CMK (cell line): ENCODE measurements around the gene SUSD3.

Experiments used
- DNase-seq: peaks from one replicate; pipeline ENCODE4 v3.0.0-alpha.2; 2010; ENCODE audit warnings: low read depth

The SUSD3 gene

DNA sequence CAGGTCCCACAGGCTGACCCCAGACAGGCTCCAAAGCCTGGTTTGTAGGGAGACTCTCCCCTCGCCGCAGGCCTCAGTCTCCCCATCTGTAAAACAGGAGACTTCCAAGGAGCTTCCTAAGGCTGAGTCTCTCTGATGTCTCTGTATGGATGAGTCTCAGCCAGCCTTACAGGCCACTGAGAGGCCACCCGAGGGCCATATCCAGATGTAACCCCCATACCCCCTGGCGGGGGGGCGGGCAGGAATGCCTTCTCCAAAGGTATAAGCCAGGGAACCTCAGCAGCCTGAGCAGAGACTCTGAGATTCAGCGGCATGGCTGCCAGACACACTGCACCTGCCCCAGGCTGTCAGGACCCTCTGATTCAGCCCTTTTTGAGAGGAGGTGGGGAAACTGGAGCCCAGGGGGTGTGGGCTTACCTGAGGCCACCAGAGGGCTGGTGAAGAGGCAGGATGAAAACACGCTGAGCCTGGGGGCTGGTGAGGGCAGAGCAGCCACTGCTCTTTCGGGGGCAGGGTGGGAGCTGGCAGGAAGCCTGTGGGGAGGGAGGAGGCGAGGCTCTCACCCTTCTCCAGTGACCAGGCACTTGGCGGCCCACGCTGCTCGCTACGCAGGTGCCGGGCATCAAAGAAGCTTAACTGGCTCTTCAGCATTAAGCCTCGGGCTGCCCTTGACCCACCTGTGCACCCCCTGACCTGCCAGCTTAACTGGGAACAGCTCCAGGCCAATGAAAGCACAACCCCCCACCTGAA lies 5.5 kb upstream of the SUSD3 start:
- DNase-seq = no peak

GRCh38 chr9:93053781-93054331 lies 4.6 kb upstream of the SUSD3 start:
- DNase-seq = no peak

- DNase-seq = no peak
Measured at GRCh38 chr9:93054758-93055704, 3.5 kb upstream of the SUSD3 start.

- DNase-seq = no peak
Measured at GRCh38 chr9:93057042-93057702, 1.3 kb upstream of the SUSD3 start.

DNA sequence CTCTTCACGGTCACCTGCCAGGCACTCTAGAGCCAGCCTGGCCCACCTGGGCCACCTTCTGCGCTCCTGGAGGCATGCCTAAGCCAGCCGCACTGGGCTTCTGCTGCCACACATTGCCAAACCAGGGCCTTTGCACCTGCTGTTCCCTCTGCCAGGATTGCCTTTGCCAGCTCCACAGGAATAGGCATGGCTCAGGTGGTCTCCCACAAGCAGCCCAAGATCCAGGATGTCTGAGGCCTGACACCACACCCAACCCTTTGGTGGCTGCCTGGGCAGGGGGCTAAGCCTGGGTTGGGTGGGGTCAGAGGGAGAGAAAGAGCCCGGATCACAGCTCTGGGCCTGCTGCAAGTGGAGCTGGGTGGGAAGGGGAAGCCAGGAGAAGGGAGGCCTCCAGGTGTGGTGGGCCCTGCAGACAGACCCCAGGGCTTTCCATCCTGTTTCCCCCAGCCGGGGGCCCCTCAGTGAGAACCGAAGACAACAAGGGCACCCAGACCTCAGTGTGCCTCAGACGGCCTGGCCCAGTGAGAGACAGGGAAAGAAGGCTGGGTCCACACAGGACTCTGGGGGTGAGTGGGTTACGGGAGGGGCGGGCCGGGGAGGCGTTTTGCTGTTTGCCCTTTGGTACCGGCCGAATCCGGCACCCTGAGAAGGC lies 672 bp upstream of the SUSD3 start:
- no peak for DNase-seq

GRCh38 chr9:93059011-93059714 lies 662 bp downstream of the SUSD3 start:
- DNase-seq = peak; percentile 44

DNA sequence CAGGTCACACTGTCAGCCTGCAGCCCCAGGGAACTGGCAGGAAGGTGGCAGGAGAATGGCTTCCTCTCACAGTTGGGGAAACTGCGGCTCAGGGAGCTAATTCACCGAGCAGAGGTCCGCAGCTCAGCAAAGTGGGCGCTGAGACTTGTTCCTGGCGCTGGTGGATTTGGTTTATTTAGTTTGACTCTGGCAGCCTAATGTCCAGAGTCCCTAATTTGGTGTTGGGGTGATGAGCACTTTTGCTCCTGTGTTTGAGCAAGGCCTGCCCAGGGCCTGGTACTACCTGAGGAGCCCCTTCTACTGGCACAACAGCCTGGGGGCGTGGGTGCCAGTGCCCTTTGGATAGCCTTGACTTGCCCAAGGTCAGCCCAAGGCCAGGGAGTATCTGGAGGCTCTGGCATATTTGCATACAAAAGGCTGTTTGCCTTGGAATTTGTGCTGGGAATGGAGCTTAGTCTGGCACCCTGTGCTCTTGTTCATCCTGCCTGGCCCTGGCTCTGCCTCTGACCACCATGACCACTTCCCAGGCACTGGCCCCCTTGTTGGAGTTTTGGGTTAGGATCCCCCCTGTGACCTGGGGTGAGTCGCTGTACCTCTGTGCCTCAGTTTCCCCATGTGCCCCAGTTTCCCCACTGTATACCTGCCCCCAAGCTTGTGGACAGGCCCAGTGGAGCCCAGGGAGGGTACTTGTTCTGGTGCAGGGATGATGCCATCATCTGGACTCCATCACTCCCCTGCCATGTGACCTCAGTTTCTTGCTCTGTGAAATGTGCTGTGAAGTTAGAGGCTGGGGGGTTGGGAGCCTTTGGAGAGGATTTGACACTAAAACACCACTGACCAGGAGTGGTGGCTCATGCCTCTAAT lies 1.4 kb downstream of the SUSD3 start:
- DNase-seq = no peak

DNA sequence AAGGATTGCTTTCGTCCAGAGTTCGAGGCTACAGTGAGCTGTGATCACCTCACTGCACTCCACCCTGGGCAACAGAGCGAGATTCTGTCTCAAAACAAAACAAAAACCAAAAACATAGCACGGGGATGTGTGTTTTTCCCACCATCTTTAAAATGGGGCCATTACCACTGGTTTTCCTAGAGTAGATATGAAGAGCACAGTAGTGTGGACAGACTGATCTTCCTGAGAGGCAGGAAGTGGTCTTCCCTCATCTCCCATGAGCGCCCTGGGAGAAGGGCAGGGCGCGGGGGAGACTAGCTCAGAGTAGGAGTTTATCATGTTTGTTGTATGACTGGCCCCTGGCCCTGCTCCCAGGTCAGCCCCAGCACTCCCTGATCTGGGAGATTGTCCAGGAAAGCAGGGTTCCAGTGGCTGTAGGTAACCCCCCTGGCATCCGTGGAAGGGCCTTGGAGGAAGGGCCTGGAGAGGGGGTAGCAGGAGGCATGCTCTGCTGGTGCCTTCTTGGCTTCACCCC lies 2.3 kb downstream of the SUSD3 start:
- no peak for DNase-seq

DNA sequence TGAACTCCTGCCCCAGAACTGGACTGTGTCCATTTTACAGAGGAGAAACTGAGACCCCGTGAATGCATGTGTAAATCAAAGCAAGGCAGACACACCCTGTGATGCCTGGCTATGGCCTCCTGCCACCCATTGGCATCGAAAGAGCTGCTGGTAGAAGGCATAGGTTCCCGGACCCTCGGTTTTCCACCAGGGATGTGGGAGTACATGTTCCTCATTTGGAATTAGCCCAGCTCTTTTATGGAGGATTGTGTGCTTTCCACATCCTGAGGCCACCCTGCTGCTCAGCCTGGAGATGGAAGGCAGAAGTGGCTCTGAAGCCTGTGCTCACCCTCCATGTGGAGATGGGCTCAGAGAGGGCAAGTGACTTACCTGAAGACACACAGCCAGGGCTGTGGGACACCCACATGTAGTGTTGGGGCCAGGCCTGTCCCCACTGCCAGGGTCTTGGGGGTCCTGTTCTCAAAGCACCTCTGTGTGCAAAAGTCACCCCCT lies 2.8 kb downstream of the SUSD3 start:
- DNase-seq = no peak

GRCh38 chr9:93061791-93062763 lies 3.6 kb downstream of the SUSD3 start:
- DNase-seq = no peak

DNA sequence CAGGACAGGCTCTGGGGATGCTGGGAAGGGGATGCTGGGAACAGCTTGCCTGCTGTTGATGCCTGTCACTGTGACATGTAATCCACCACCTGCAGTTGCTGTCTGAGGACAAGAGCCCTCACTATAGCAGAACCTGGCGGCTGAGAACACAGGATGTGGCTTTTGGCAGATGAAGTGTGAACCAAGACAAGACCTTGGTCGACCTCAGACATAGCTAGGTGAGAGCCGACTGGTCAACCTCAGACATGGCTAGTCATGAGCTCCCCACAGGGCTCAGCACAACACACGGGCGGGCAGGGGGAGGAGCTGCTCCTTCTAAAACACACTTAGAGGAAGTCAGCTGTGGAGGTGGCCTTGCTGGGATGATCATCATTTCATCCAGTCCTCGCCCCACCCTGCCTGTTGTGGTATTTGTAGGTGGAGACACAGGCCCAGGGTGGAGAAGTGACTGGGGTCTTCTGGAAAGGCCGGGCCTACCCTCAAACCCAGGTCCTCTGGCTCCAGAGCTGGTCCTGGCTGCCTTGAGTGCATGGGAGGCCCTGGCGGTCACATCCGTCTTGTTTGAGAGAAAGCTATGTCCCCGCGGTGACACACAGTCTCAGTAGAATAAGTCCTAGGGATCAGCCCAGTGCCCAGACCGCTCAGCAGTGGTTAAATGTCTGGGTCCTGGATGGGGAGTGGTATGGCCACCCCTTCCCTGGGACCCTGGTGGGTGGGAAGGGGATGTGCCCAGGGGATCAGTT lies 6.1 kb downstream of the SUSD3 start:
- DNase-seq = peak; percentile 56

GRCh38 chr9:93065135-93065720 lies 6.7 kb downstream of the SUSD3 start:
- no peak for DNase-seq

DNA sequence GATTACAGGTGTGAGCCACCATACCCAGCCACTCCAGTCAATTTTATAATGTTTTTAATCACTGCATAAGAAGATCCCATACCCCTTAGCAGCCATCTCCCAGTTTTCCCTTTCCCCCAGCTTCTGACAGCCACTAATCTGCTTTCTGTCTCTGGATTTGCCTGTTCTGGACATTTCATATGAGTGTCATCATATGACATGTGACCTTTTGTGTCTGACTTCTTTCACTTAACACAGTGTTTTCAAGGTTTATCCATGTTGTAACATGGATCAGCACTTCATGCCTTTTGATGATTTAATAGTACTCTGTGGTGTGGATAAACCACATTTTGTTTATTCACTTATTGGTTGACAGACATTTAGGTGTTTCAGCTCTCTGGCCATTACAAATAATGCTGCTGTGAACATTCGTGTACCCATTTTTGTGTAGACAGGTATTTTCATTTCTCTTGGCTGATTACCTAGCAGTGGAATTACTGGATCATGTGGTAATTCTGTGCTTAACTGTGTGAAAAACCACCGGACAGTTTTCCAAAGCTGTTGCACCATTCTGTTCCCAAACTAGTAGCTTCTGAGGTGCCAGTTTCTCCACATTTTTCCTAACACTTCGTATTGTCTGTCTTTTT lies 8.6 kb downstream of the SUSD3 start:
- no peak for DNase-seq

GRCh38 chr9:93068956-93069355 lies 10.5 kb downstream of the SUSD3 start:
- no peak for DNase-seq

GRCh38 chr9:93071464-93071863 lies 13.0 kb downstream of the SUSD3 start:
- DNase-seq = no peak

DNA sequence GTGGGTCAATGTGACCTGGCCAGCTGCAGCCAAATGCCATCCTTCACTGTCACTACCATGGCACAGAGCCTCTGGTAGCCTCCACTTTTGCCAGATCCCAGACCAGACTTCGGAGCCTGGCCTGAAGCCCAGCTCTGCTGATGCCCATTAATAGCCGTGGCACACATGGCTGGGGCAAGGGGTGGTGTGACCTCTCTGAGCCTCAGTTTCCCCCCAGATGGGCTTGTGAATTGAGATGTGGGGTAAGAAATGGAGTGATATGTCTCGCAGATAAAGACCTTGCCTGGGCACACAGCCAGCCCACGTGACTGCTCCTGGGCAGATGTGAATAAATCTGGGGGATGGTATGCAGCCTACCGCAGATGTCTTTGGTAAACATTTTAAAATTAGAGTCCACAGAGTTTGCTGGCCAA lies 13.9 kb downstream of the SUSD3 start:
- DNase-seq = no peak
